Measurements from ENCODE around the gene C16orf96. TPM values are rescaled to one million over a fixed set of nuclear protein-coding genes. Genes with fewer than 3 reads are reported as not detected.

The C16orf96 gene
- total RNA-seq, 1 donor, result not detected

GRCh38 chr16:4614571-4615383 is 58.6 kb downstream of the C16orf96 start, which contains the start of gene UBALD1:
Gene UBALD1 (minus strand): TSS chr16:4614888. CDS start chr16:4614797, 91 bp downstream.
- TF ChIP-seq CTCF (IDR thresholded peaks at IDR 0.05; ENCODE audit: insufficient read depth, low read depth, low read length), result no peak
- H3K4me3 ChIP-seq (ENCODE audit: low read depth, low read length), result peak within 1 kb of the TSS; percentile 64
- peak; percentile 93 for DNase-seq (ENCODE audit: low read depth)

- DNase-seq (ENCODE audit: low read depth), result no peak
- no peak for TF ChIP-seq CTCF (IDR thresholded peaks at IDR 0.05; ENCODE audit: insufficient read depth, low read depth, low read length)
- peak overlapping the region; percentile 64 for H3K4me3 ChIP-seq (ENCODE audit: low read depth, low read length)
Observed at GRCh38 chr16:4615384-4616046, 59.4 kb downstream of the C16orf96 start.

GRCh38 chr16:4616047-4616811 is 60.1 kb downstream of the C16orf96 start:
- H3K4me3 ChIP-seq (ENCODE audit: low read depth, low read length), result peak overlapping the region; percentile 63
- DNase-seq (ENCODE audit: low read depth), result peak; percentile 100
- peak; percentile 30 for TF ChIP-seq CTCF (IDR thresholded peaks at IDR 0.05; ENCODE audit: insufficient read depth, low read depth, low read length)

GRCh38 chr16:4617880-4618279 is 61.7 kb downstream of the C16orf96 start:
- no peak overlapping the region for H3K4me3 ChIP-seq (ENCODE audit: low read depth, low read length)
- DNase-seq (ENCODE audit: low read depth), result no peak
- no peak for TF ChIP-seq CTCF (IDR thresholded peaks at IDR 0.05; ENCODE audit: insufficient read depth, low read depth, low read length)

GRCh38 chr16:4618645-4619418 is 62.7 kb downstream of the C16orf96 start:
- TF ChIP-seq CTCF (IDR thresholded peaks at IDR 0.05; ENCODE audit: insufficient read depth, low read depth, low read length), result no peak
- no peak for DNase-seq (ENCODE audit: low read depth)
- H3K4me3 ChIP-seq (ENCODE audit: low read depth, low read length), result no peak overlapping the region

- H3K4me3 ChIP-seq (ENCODE audit: low read depth, low read length), result no peak overlapping the region
- no peak for TF ChIP-seq CTCF (IDR thresholded peaks at IDR 0.05; ENCODE audit: insufficient read depth, low read depth, low read length)
- DNase-seq (ENCODE audit: low read depth), result no peak
Observed at GRCh38 chr16:4623593-4623992, 67.5 kb downstream of the C16orf96 start.

Measured in fibroblast of villous mesenchyme (primary cell).